ENCODE measurements around the gene BRSK1. TPM values are rescaled to one million over a fixed set of nuclear protein-coding genes. Genes with fewer than 3 reads are reported as not detected.

BRSK1 gene
- total and polyA plus RNA-seq, 2 of the 13 experiments (the other 11 are each of a cell fraction or from before 2014, with no cell fraction given) = 0.18 to 1.2 TPM

DNA sequence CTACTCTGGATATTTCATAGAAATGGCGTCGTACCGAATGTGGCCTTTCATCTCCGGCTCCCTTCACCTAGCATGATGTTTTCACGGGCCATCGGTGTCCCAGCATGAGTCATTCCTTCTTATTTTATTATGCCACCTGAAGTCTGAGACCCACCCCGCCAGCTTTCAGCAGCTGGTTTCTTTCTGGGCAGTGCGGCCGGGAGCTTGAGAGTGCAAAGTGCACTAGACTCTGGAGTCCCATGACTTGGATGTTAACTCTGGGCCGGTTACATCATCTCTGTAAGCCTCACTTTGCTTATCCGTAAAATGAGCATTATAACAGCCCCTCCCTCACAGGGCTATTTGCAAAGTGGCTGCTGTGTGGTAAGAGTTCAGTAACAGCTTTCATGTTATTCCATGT is 50.1 kb downstream of the BRSK1 start (continued):
- TF ChIP-seq, protein P1, sequence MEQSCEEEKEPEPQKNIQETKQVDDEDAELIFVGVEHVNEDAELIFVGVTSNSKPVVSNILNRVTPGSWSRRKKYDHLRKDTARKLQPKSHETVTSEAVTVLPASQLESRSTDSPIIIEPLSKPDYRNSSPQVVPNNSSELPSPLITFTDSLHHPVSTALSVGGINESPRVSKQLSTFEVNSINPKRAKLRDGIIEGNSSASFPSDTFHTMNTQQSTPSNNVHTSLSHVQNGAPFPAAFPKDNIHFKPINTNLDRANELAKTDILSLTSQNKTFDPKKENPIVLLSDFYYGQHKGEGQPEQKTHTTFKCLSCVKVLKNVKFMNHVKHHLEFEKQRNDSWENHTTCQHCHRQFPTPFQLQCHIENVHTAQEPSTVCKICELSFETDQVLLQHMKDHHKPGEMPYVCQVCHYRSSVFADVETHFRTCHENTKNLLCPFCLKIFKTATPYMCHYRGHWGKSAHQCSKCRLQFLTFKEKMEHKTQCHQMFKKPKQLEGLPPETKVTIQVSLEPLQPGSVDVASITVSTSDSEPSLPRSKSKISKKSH (CRISPR knock-in tag; IDR thresholded peaks at IDR 0.05; ENCODE audit: borderline replicate concordance) = no peak
- TF ChIP-seq PTBP1 (IDR thresholded peaks at IDR 0.05; ENCODE audit: low read depth, low read length, poor library complexity, severe bottlenecking) (no peak), ZNF3 (CRISPR knock-in tag; IDR thresholded peaks at IDR 0.05) (peak; percentile 47; the same call in 1 of the 2 replicates), ZKSCAN1 (IDR thresholded peaks at IDR 0.05; ENCODE audit: low read length) (no peak), DNMT3B (CRISPR knock-in tag; conservative IDR thresholded peaks at IDR 0.05) (no peak), ZNF703 (CRISPR knock-in tag; IDR thresholded peaks at IDR 0.05; ENCODE audit: borderline replicate concordance) (no peak), HOXA7 (CRISPR knock-in tag; IDR thresholded peaks at IDR 0.05) (no peak), HIVEP1 (CRISPR knock-in tag; IDR thresholded peaks at IDR 0.05) (no peak), FOXP1 (IDR thresholded peaks at IDR 0.05) (no peak), FOXP1 (CRISPR knock-in tag; IDR thresholded peaks at IDR 0.05) (peak; percentile 39; the same call in 1 of the 2 replicates)
- TF ChIP-seq, protein P2, sequence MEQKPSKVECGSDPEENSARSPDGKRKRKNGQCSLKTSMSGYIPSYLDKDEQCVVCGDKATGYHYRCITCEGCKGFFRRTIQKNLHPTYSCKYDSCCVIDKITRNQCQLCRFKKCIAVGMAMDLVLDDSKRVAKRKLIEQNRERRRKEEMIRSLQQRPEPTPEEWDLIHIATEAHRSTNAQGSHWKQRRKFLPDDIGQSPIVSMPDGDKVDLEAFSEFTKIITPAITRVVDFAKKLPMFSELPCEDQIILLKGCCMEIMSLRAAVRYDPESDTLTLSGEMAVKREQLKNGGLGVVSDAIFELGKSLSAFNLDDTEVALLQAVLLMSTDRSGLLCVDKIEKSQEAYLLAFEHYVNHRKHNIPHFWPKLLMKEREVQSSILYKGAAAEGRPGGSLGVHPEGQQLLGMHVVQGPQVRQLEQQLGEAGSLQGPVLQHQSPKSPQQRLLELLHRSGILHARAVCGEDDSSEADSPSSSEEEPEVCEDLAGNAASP (CRISPR knock-in tag; IDR thresholded peaks at IDR 0.05; ENCODE audit: borderline replicate concordance) = peak; percentile 45; the same call in 1 of the 2 replicates
- TF ChIP-seq, protein P3, sequence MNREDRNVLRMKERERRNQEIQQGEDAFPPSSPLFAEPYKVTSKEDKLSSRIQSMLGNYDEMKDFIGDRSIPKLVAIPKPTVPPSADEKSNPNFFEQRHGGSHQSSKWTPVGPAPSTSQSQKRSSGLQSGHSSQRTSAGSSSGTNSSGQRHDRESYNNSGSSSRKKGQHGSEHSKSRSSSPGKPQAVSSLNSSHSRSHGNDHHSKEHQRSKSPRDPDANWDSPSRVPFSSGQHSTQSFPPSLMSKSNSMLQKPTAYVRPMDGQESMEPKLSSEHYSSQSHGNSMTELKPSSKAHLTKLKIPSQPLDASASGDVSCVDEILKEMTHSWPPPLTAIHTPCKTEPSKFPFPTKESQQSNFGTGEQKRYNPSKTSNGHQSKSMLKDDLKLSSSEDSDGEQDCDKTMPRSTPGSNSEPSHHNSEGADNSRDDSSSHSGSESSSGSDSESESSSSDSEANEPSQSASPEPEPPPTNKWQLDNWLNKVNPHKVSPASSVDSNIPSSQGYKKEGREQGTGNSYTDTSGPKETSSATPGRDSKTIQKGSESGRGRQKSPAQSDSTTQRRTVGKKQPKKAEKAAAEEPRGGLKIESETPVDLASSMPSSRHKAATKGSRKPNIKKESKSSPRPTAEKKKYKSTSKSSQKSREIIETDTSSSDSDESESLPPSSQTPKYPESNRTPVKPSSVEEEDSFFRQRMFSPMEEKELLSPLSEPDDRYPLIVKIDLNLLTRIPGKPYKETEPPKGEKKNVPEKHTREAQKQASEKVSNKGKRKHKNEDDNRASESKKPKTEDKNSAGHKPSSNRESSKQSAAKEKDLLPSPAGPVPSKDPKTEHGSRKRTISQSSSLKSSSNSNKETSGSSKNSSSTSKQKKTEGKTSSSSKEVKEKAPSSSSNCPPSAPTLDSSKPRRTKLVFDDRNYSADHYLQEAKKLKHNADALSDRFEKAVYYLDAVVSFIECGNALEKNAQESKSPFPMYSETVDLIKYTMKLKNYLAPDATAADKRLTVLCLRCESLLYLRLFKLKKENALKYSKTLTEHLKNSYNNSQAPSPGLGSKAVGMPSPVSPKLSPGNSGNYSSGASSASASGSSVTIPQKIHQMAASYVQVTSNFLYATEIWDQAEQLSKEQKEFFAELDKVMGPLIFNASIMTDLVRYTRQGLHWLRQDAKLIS (CRISPR knock-in tag; IDR thresholded peaks at IDR 0.05) = no peak
- TF ChIP-seq, protein P4, sequence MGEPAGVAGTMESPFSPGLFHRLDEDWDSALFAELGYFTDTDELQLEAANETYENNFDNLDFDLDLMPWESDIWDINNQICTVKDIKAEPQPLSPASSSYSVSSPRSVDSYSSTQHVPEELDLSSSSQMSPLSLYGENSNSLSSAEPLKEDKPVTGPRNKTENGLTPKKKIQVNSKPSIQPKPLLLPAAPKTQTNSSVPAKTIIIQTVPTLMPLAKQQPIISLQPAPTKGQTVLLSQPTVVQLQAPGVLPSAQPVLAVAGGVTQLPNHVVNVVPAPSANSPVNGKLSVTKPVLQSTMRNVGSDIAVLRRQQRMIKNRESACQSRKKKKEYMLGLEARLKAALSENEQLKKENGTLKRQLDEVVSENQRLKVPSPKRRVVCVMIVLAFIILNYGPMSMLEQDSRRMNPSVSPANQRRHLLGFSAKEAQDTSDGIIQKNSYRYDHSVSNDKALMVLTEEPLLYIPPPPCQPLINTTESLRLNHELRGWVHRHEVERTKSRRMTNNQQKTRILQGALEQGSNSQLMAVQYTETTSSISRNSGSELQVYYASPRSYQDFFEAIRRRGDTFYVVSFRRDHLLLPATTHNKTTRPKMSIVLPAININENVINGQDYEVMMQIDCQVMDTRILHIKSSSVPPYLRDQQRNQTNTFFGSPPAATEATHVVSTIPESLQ (CRISPR knock-in tag; conservative IDR thresholded peaks at IDR 0.05) = no peak
- TF ChIP-seq, protein P5, sequence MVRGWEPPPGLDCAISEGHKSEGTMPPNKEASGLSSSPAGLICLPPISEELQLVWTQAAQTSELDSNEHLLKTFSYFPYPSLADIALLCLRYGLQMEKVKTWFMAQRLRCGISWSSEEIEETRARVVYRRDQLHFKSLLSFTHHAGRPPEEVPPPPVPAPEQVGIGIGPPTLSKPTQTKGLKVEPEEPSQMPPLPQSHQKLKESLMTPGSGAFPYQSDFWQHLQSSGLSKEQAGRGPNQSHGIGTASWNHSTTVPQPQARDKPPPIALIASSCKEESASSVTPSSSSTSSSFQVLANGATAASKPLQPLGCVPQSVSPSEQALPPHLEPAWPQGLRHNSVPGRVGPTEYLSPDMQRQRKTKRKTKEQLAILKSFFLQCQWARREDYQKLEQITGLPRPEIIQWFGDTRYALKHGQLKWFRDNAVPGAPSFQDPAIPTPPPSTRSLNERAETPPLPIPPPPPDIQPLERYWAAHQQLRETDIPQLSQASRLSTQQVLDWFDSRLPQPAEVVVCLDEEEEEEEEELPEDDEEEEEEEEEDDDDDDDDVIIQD (CRISPR knock-in tag; IDR thresholded peaks at IDR 0.05; ENCODE audit: low read depth) = peak; percentile 22; the same call in 1 of the 2 replicates
- TF ChIP-seq, protein P6, sequence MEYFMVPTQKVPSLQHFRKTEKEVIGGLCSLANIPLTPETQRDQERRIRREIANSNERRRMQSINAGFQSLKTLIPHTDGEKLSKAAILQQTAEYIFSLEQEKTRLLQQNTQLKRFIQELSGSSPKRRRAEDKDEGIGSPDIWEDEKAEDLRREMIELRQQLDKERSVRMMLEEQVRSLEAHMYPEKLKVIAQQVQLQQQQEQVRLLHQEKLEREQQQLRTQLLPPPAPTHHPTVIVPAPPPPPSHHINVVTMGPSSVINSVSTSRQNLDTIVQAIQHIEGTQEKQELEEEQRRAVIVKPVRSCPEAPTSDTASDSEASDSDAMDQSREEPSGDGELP (IDR thresholded peaks at IDR 0.05; ENCODE audit: borderline replicate concordance, low read depth) = peak; percentile 90; the same call in 1 of the 2 replicates
- TF ChIP-seq, protein P7, sequence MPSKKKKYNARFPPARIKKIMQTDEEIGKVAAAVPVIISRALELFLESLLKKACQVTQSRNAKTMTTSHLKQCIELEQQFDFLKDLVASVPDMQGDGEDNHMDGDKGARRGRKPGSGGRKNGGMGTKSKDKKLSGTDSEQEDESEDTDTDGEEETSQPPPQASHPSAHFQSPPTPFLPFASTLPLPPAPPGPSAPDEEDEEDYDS (CRISPR knock-in tag; IDR thresholded peaks at IDR 0.05) = peak; percentile 20; the same call in 1 of the 2 replicates
- TF ChIP-seq, protein P8, sequence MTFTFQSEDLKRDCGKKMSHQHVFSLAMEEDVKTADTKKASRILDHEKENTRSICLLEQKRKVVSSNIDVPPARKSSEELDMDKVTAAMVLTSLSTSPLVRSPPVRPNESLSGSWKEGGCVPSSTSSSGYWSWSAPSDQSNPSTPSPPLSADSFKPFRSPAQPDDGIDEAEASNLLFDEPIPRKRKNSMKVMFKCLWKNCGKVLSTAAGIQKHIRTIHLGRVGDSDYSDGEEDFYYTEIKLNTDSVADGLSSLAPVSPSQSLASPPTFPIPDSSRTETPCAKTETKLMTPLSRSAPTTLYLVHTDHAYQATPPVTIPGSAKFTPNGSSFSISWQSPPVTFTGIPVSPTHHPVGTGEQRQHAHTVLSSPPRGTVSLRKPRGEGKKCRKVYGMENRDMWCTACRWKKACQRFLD (CRISPR knock-in tag; IDR thresholded peaks at IDR 0.05; ENCODE audit: borderline replicate concordance) = no peak
